T-helper 1 cell treated with Interleukin-12 subunit alpha and Interleukin-12 subunit beta and Interleukin-4 antibody, amounts not matched to agents 30 μg/mL and 1 μg/mL, for 36 hours (primary cell): ENCODE results near the gene SAMM50.

Experiments used
- H3K27ac Mint-ChIP-seq: one replicate; pipeline ENCODE4 v1.8.0; 2021; ENCODE audit warnings: mild to moderate bottlenecking, mixed read lengths
- H3K27me3 Mint-ChIP-seq: one replicate; pipeline ENCODE4 v1.8.0; 2021; ENCODE audit warnings: low read depth, mixed read lengths
- H3K36me3 Mint-ChIP-seq: one replicate; pipeline ENCODE4 v1.8.0; 2021; ENCODE audit warnings: low read depth, mixed read lengths
- H3K4me1 Mint-ChIP-seq: one replicate; pipeline ENCODE4 v1.8.0; 2021; ENCODE audit warnings: low read depth, mixed read lengths
- H3K4me3 Mint-ChIP-seq: one replicate; pipeline ENCODE4 v1.8.0; 2021; ENCODE audit warnings: mild to moderate bottlenecking, moderate library complexity, mixed read lengths
- H3K9me3 Mint-ChIP-seq: one replicate; pipeline ENCODE4 v1.8.0; 2021; ENCODE audit warnings: mixed read lengths

The SAMM50 gene

GRCh38 chr22:43955040-43955882 lies at the start of gene SAMM50:
SAMM50 (plus strand) TSS chr22:43955442; CDS start chr22:43955578, 136 bp downstream.
- peaks cover 3% of the 10 kb centered on the region for H3K36me3 Mint-ChIP-seq
- peaks cover 24% of the 10 kb centered on the region for H3K4me1 Mint-ChIP-seq

GRCh38 chr22:43905681-43906080 lies 49.6 kb upstream of the SAMM50 start:
- Mint-ChIP-seq H3K27ac (no peak overlapping the region), H3K4me1 (no peaks in the 10 kb centered on the region), H3K4me3 (no peak overlapping the region), H3K9me3 (no peaks in the 10 kb centered on the region), H3K36me3 (no peaks in the 10 kb centered on the region), H3K27me3 (peaks cover 5% of the 10 kb centered on the region)

More at GRCh38 chr22:43955040-43955882, at the start of gene SAMM50:
- Mint-ChIP-seq H3K4me3 (peak within 1 kb of the TSS; percentile 95), H3K27ac (peak within 1 kb of the TSS; percentile 93), H3K9me3 (no peaks in the 10 kb centered on the region), H3K27me3 (no peaks in the 10 kb centered on the region)

- Mint-ChIP-seq H3K4me3 (no peak overlapping the region), H3K36me3 (no peaks in the 10 kb centered on the region), H3K27me3 (peaks cover 31% of the 10 kb centered on the region), H3K27ac (no peak overlapping the region), H3K9me3 (no peaks in the 10 kb centered on the region), H3K4me1 (no peaks in the 10 kb centered on the region)
Observed at GRCh38 chr22:43909708-43910107, 45.5 kb upstream of the SAMM50 start.

GRCh38 chr22:43910178-43910695 lies 45.0 kb upstream of the SAMM50 start:
- no peak overlapping the region for H3K4me3 Mint-ChIP-seq
- no peaks in the 10 kb centered on the region for H3K9me3 Mint-ChIP-seq
- H3K27me3 Mint-ChIP-seq: peaks cover 31% of the 10 kb centered on the region
- no peaks in the 10 kb centered on the region for H3K4me1 Mint-ChIP-seq
- H3K36me3 Mint-ChIP-seq: no peaks in the 10 kb centered on the region
- H3K27ac Mint-ChIP-seq: no peak overlapping the region

GRCh38 chr22:43911351-43911750 lies 43.9 kb upstream of the SAMM50 start:
- H3K4me1 Mint-ChIP-seq: no peaks in the 10 kb centered on the region
- H3K36me3 Mint-ChIP-seq: no peaks in the 10 kb centered on the region
- no peak overlapping the region for H3K27ac Mint-ChIP-seq
- peaks cover 31% of the 10 kb centered on the region for H3K27me3 Mint-ChIP-seq
- H3K9me3 Mint-ChIP-seq: no peaks in the 10 kb centered on the region
- no peak overlapping the region for H3K4me3 Mint-ChIP-seq

GRCh38 chr22:43917521-43917920 lies 37.7 kb upstream of the SAMM50 start:
- Mint-ChIP-seq H3K9me3 (no peaks in the 10 kb centered on the region), H3K27ac (no peak overlapping the region), H3K4me1 (peaks cover 1% of the 10 kb centered on the region), H3K27me3 (peaks cover 17% of the 10 kb centered on the region), H3K4me3 (no peak overlapping the region), H3K36me3 (no peaks in the 10 kb centered on the region)

- Mint-ChIP-seq H3K4me3 (no peak overlapping the region), H3K36me3 (no peaks in the 10 kb centered on the region), H3K27ac (no peak overlapping the region), H3K27me3 (peaks cover 12% of the 10 kb centered on the region), H3K9me3 (no peaks in the 10 kb centered on the region), H3K4me1 (peaks cover 6% of the 10 kb centered on the region)
Observed at GRCh38 chr22:43919106-43919973, 35.9 kb upstream of the SAMM50 start.

- Mint-ChIP-seq H3K36me3 (no peaks in the 10 kb centered on the region), H3K27ac (no peak overlapping the region), H3K4me3 (no peak overlapping the region), H3K27me3 (peaks cover 22% of the 10 kb centered on the region), H3K4me1 (peaks cover 6% of the 10 kb centered on the region), H3K9me3 (no peaks in the 10 kb centered on the region)
Observed at GRCh38 chr22:43921370-43921769, 33.9 kb upstream of the SAMM50 start.

GRCh38 chr22:43922123-43922522 lies 33.1 kb upstream of the SAMM50 start:
- Mint-ChIP-seq H3K9me3 (no peaks in the 10 kb centered on the region), H3K27ac (no peak overlapping the region), H3K4me1 (peaks cover 6% of the 10 kb centered on the region), H3K4me3 (no peak overlapping the region), H3K36me3 (no peaks in the 10 kb centered on the region), H3K27me3 (peaks cover 18% of the 10 kb centered on the region)

- peak overlapping the region; percentile 85 for H3K27ac Mint-ChIP-seq
- H3K36me3 Mint-ChIP-seq: no peaks in the 10 kb centered on the region
- peaks cover 22% of the 10 kb centered on the region for H3K27me3 Mint-ChIP-seq
- H3K9me3 Mint-ChIP-seq: no peaks in the 10 kb centered on the region
- peak overlapping the region; percentile 88 for H3K4me3 Mint-ChIP-seq
- peaks cover 6% of the 10 kb centered on the region for H3K4me1 Mint-ChIP-seq
Observed at GRCh38 chr22:43923191-43923590, 32.1 kb upstream of the SAMM50 start.

GRCh38 chr22:43923631-43924464 lies 31.4 kb upstream of the SAMM50 start, which contains the start of gene PNPLA3:
PNPLA3 (plus strand) TSS chr22:43923805; CDS start chr22:43923912, 107 bp downstream.
- Mint-ChIP-seq H3K4me3 (peak within 1 kb of the TSS; percentile 88), H3K27me3 (peaks cover 22% of the 10 kb centered on the region), H3K36me3 (no peaks in the 10 kb centered on the region), H3K27ac (peak within 1 kb of the TSS; percentile 85), H3K4me1 (peaks cover 6% of the 10 kb centered on the region), H3K9me3 (no peaks in the 10 kb centered on the region)

GRCh38 chr22:43924877-43925276 lies 30.4 kb upstream of the SAMM50 start:
- Mint-ChIP-seq H3K9me3 (no peaks in the 10 kb centered on the region), H3K4me1 (peaks cover 6% of the 10 kb centered on the region), H3K4me3 (peak overlapping the region; percentile 63), H3K27ac (no peak overlapping the region), H3K36me3 (no peaks in the 10 kb centered on the region), H3K27me3 (peaks cover 18% of the 10 kb centered on the region)

GRCh38 chr22:43925433-43926348 lies 29.6 kb upstream of the SAMM50 start:
- Mint-ChIP-seq H3K27me3 (peaks cover 18% of the 10 kb centered on the region), H3K4me1 (peaks cover 6% of the 10 kb centered on the region), H3K36me3 (no peaks in the 10 kb centered on the region), H3K27ac (no peak overlapping the region), H3K9me3 (no peaks in the 10 kb centered on the region), H3K4me3 (peak overlapping the region; percentile 40)
